ENCODE measurements around the gene MCTP1.

GRCh38 chr5:95080441-95080840 lies 204.5 kb downstream of the MCTP1 start:
- TF ChIP-seq CTCF (IDR thresholded peaks at IDR 0.05): no peak
- TF ChIP-seq POLR2A (IDR thresholded peaks at IDR 0.05): no peak
- no peak for TF ChIP-seq EP300 (IDR thresholded peaks at IDR 0.05)

Measured in tibial nerve (tissue), 4 donors.